HCT116 (cell line): ENCODE data around the gene KCNQ1OT1.

Experiments
- ATF3 ChIP-seq: IDR thresholded peaks from 2 replicates; pipeline ENCODE4 v1.6.1; 2012
- CEBPB ChIP-seq: IDR thresholded peaks from 2 replicates; pipeline ENCODE4 v1.6.1; 2012; ENCODE audit warnings: low read depth
- CTCF ChIP-seq, 3 experiments: fragments of 200-600 bp in 1 of 3; sonication (generic) in 1 of 3; IDR thresholded peaks in 2 of 3; conservative IDR thresholded peaks in 1 of 3; 2 replicates each; pipeline ENCODE4 v1.5.1; 2012 to 2017; ENCODE audit warnings: low read depth in 2 of 3, low read length in 2 of 3, antibody characterized with exemption in 1 of 3, borderline replicate concordance in 1 of 3, control low read depth in 1 of 3, mild to moderate bottlenecking in 1 of 3, mixed read lengths in 1 of 3, mixed run types in 1 of 3, moderate library complexity in 1 of 3; ENCODE audit not compliant: insufficient read depth in 1 of 3
- ELF1 ChIP-seq: IDR thresholded peaks from 2 replicates; pipeline ENCODE4 v1.6.1; 2012; ENCODE audit warnings: low read depth, borderline replicate concordance
- EZH2 ChIP-seq: fragments of 200-600 bp; sonication (generic); IDR thresholded peaks from 2 replicates; pipeline ENCODE4 v1.6.1; 2017; ENCODE audit warnings: antibody characterized with exemption, mixed run types
- JUND ChIP-seq: IDR thresholded peaks from 2 replicates; pipeline ENCODE4 v1.6.1; 2012
- POLR2A ChIP-seq: IDR thresholded peaks from 2 replicates; pipeline ENCODE4 v1.7.0; 2011; ENCODE audit warnings: borderline replicate concordance; ENCODE audit not compliant: insufficient read depth, insufficient read length; ENCODE audit errors: extremely low read depth
- POLR2AphosphoS5 ChIP-seq: IDR thresholded peaks from 2 replicates; pipeline ENCODE4 v1.6.1; 2011; ENCODE audit warnings: mild to moderate bottlenecking, low read depth, low read length, moderate library complexity
- SIN3A ChIP-seq: IDR thresholded peaks from 2 replicates; pipeline ENCODE4 v1.6.1; 2012; ENCODE audit warnings: low read depth
- SP1 ChIP-seq: IDR thresholded peaks from 2 replicates; pipeline ENCODE4 v1.6.1; 2012; ENCODE audit warnings: low read depth
- TCF7L2 ChIP-seq: IDR thresholded peaks from 2 replicates; pipeline ENCODE4 v1.7.0; 2011; ENCODE audit warnings: borderline replicate concordance, inconsistent platforms; ENCODE audit not compliant: insufficient read depth, insufficient read length; ENCODE audit errors: extremely low read depth
- YY1 ChIP-seq: IDR thresholded peaks from 2 replicates; pipeline ENCODE4 v1.6.1; 2011; ENCODE audit warnings: low read length, low read depth, moderate library complexity, mild to moderate bottlenecking; ENCODE audit not compliant: insufficient replicate concordance; ENCODE audit errors: extremely low read depth
- TF ChIP-seq, protein P1 (sequence below): IDR thresholded peaks from 2 replicates; pipeline ENCODE4 v1.6.1; 2012; ENCODE audit warnings: low read depth

- TF ChIP-seq CTCF (IDR thresholded peaks at IDR 0.05 in 2 of 3, conservative IDR thresholded peaks at IDR 0.05 in 1 of 3; ENCODE audit: borderline replicate concordance in 1 of 3, insufficient read depth in 1 of 3, low read depth in 2 of 3, low read length in 2 of 3) (no peak), CEBPB (no peak), EZH2 (no peak), SIN3A (no peak), POLR2A (no peak), YY1 (no peak), TCF7L2 (no peak), POLR2AphosphoS5 (no peak), ATF3 (no peak), JUND (no peak), ELF1 (no peak), SP1 (no peak)
- TF ChIP-seq, protein P1, sequence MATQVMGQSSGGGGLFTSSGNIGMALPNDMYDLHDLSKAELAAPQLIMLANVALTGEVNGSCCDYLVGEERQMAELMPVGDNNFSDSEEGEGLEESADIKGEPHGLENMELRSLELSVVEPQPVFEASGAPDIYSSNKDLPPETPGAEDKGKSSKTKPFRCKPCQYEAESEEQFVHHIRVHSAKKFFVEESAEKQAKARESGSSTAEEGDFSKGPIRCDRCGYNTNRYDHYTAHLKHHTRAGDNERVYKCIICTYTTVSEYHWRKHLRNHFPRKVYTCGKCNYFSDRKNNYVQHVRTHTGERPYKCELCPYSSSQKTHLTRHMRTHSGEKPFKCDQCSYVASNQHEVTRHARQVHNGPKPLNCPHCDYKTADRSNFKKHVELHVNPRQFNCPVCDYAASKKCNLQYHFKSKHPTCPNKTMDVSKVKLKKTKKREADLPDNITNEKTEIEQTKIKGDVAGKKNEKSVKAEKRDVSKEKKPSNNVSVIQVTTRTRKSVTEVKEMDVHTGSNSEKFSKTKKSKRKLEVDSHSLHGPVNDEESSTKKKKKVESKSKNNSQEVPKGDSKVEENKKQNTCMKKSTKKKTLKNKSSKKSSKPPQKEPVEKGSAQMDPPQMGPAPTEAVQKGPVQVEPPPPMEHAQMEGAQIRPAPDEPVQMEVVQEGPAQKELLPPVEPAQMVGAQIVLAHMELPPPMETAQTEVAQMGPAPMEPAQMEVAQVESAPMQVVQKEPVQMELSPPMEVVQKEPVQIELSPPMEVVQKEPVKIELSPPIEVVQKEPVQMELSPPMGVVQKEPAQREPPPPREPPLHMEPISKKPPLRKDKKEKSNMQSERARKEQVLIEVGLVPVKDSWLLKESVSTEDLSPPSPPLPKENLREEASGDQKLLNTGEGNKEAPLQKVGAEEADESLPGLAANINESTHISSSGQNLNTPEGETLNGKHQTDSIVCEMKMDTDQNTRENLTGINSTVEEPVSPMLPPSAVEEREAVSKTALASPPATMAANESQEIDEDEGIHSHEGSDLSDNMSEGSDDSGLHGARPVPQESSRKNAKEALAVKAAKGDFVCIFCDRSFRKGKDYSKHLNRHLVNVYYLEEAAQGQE: no peak
Measured at GRCh38 chr11:2740275-2740940, 40.6 kb upstream of the KCNQ1OT1 start.
